ENCODE data around the gene C16orf95.

The C16orf95 gene

DNA sequence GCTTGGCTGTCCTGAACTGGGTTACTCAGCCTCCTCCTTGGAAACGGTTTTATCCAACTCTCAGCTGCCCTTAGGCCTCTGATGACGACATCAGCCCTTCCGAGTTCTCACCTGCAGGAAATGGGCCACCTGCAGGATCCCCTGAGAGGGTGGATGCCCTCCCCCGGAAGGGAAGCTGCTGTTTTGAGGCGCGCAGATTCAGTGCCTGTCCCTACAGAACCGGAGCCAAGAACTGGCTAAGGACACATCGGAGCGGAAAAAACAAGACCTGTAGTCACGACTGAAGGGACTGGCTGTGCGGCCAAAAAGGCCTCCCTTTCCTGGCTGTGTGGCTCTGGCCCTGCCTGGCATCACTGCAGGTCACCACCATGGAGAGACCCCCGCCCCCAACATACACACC is 11.7 kb upstream of the C16orf95 start:
- no peak for TF ChIP-seq CTCF (conservative IDR thresholded peaks at IDR 0.05; ENCODE audit: control insufficient read depth, insufficient read depth, low read depth, low read length)
- no peak overlapping the region for H3K4me3 ChIP-seq (ENCODE audit: control insufficient read depth, low read depth, low read length)
- DNase-seq (ENCODE audit: low read depth): no peak

DNA sequence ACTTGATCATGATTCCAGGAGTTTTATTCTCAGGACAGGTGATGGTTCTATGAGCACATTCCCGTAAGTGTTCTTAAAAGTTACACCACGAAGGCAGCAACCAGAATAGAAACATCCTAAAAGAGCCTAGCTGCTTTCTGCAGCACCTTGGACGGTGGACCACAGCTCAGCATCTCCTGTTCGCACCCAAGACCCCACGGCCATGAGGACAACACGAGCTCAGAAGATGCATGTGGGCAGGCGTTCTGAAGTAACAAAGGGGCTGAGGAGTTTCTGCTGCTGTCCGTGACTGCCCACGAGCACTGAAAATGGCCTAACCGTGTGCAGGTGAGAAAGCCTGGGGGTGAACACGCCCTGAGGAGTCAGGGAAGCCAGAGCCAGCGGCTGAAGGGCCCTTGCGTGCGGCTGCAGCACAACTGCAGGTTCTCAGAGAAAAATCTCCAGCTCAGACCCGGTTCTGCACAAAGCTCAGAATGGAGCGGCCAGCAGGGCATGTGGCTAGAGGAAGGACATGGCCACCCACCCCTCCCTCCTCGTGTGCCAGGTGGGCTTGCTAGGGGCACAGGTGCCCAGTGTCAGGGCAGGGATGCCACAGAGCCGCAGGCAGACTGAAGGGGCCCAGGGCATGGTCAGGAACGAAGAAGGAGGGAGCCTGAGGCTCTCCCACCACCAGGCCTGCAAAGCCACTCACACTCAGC is 10.8 kb upstream of the C16orf95 start:
- no peak for TF ChIP-seq CTCF (conservative IDR thresholded peaks at IDR 0.05; ENCODE audit: control insufficient read depth, insufficient read depth, low read depth, low read length)
- H3K4me3 ChIP-seq (ENCODE audit: control insufficient read depth, low read depth, low read length): no peak overlapping the region
- DNase-seq (ENCODE audit: low read depth): no peak

- no peak for TF ChIP-seq CTCF (conservative IDR thresholded peaks at IDR 0.05; ENCODE audit: control insufficient read depth, insufficient read depth, low read depth, low read length)
- no peak overlapping the region for H3K4me3 ChIP-seq (ENCODE audit: control insufficient read depth, low read depth, low read length)
- peak; percentile 32 for DNase-seq (ENCODE audit: low read depth)
Observed at GRCh38 chr16:87326151-87326571, 9.0 kb upstream of the C16orf95 start.

GRCh38 chr16:87325423-87325858 is 8.2 kb upstream of the C16orf95 start:
- DNase-seq (ENCODE audit: low read depth): peak; percentile 12

GRCh38 chr16:87324411-87325275 is 7.5 kb upstream of the C16orf95 start:
- DNase-seq (ENCODE audit: low read depth): peak; percentile 16
- peak; percentile 69 for TF ChIP-seq CTCF (conservative IDR thresholded peaks at IDR 0.05; ENCODE audit: control insufficient read depth, insufficient read depth, low read depth, low read length)
- H3K4me3 ChIP-seq (ENCODE audit: control insufficient read depth, low read depth, low read length): no peak overlapping the region

More at GRCh38 chr16:87325423-87325858, 8.2 kb upstream of the C16orf95 start:
- no peak for TF ChIP-seq CTCF (conservative IDR thresholded peaks at IDR 0.05; ENCODE audit: control insufficient read depth, insufficient read depth, low read depth, low read length)
- no peak overlapping the region for H3K4me3 ChIP-seq (ENCODE audit: control insufficient read depth, low read depth, low read length)

DNA sequence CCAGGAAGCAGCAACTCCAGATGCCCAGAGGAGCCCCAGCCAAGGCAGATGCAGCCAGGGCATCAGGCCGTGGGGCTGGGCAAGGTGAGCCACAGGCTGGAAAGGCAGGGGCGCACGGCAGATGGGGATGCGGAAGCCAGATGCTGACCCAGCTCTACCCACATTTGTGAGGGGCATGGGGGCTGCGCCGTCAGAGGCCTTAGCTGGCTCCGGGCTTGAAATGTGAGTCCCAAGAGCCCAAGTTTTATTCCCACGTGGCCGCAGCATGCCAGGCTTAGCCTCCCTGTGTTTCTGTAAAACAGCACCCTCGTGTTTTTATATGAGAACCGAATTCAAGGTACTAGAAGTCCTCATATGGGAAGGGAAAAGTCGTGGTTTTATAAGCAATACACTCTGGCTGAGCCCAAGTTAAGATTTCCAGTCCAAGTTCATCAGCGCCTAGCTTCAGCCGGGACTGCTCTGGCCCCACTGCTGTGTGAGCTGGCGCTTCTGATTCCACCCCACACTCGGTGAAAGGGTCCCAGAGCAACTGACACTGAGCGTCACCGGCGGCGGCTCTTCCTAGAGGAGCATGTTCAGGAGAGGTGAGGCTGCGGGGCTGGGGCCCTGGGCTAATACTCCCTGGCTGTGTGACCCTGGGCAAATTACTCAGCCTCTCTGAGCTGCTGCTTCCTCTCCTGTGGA is 6.7 kb upstream of the C16orf95 start:
- no peak for TF ChIP-seq CTCF (conservative IDR thresholded peaks at IDR 0.05; ENCODE audit: control insufficient read depth, insufficient read depth, low read depth, low read length)
- DNase-seq (ENCODE audit: low read depth): no peak

More for the DNA sequence above, 6.7 kb upstream of the C16orf95 start:
- H3K4me3 ChIP-seq (ENCODE audit: control insufficient read depth, low read depth, low read length): no peak overlapping the region
